Measurements from ENCODE around the gene FAF1.
"Not testable (repeated sequence)": the region's sequence is repeated elsewhere in the genome, so short reads cannot be mapped to it uniquely, and the experiment has no call there.

FAF1 gene

GRCh38 chr1:50833216-50833615 is 126.9 kb downstream of the FAF1 start:
- DNase-seq: no peak

- DNase-seq: no peak
These were observed 127.9 kb downstream of the FAF1 start for GRCh38 chr1:50832167-50832566.

GRCh38 chr1:50831300-50832061 is 128.6 kb downstream of the FAF1 start:
- DNase-seq: no peak

- DNase-seq: no peak
These were observed 129.4 kb downstream of the FAF1 start for GRCh38 chr1:50830621-50831020.

GRCh38 chr1:50829014-50829958 is 130.8 kb downstream of the FAF1 start:
- DNase-seq: no peak

- no peak for DNase-seq
These were observed 132.5 kb downstream of the FAF1 start for GRCh38 chr1:50827546-50827945.

GRCh38 chr1:50826792-50827191 is 133.3 kb downstream of the FAF1 start:
- not testable (repeated sequence) for DNase-seq

GRCh38 chr1:50822035-50822776 is 137.9 kb downstream of the FAF1 start:
- DNase-seq: no peak

- no peak for DNase-seq
These were observed 139.5 kb downstream of the FAF1 start for GRCh38 chr1:50820545-50820944.

GRCh38 chr1:50812346-50812745 is 147.7 kb downstream of the FAF1 start:
- DNase-seq: no peak

- no peak for DNase-seq
These were observed 151.8 kb downstream of the FAF1 start for GRCh38 chr1:50808296-50808695.

GRCh38 chr1:50796272-50796671 is 163.8 kb downstream of the FAF1 start:
- no peak for DNase-seq

- DNase-seq: no peak
These were observed 166.5 kb downstream of the FAF1 start for GRCh38 chr1:50793521-50793920.

GRCh38 chr1:50787266-50787665 is 172.8 kb downstream of the FAF1 start:
- no peak for DNase-seq

GRCh38 chr1:50783286-50783685 is 176.8 kb downstream of the FAF1 start:
- no peak for DNase-seq

GRCh38 chr1:50780797-50781196 is 179.3 kb downstream of the FAF1 start:
- DNase-seq: no peak

GRCh38 chr1:50779801-50780200 is 180.3 kb downstream of the FAF1 start:
- DNase-seq: no peak

GRCh38 chr1:50775740-50776139 is 184.3 kb downstream of the FAF1 start:
- DNase-seq: no peak

- DNase-seq: peak; percentile 50
These were observed 185.2 kb downstream of the FAF1 start for GRCh38 chr1:50774759-50775351.

GRCh38 chr1:50766688-50767087 is 193.4 kb downstream of the FAF1 start:
- DNase-seq: no peak

- DNase-seq: not testable (repeated sequence)
These were observed 203.5 kb downstream of the FAF1 start for GRCh38 chr1:50756543-50756942.

- DNase-seq: not testable (repeated sequence)
These were observed 205.3 kb downstream of the FAF1 start for GRCh38 chr1:50754764-50755163.

All from activated CD4-positive, alpha-beta T cell treated with anti-CD3 and anti-CD28 coated beads, Interleukin-2, amount 50 U/mL, for 16 hours (primary cell).